Adrenal gland (tissue), 12 donors: Measurements from ENCODE around the gene CMTM3. TPM values are rescaled to one million over a fixed set of nuclear protein-coding genes. Genes with fewer than 3 reads are reported as not detected.

ENCODE experiments used
- DNase-seq, 7 donors: peaks; one replicate each; pipeline ENCODE4 v3.0.0-alpha.2; 2019 to 2020
- H3K27ac ChIP-seq, 5 donors: fragments of 200-600 bp; sonication (generic) in 4 of 5; 1 replicate in 3 of 5; 2 replicates in 2 of 5; pipeline versions ENCODE4 v1.5.1 to v1.8.0; 2016 to 2020; ENCODE audit warnings: mild to moderate bottlenecking in 1 of 5
- H3K27me3 ChIP-seq: fragments of 200-600 bp; 2 replicates; pipeline ENCODE4 v1.8.0; 2021
- H3K36me3 ChIP-seq, 2 donors: fragments of 200-600 bp; replicated peaks in 1 of 2; 1 replicate in 1 of 2; 2 replicates in 1 of 2; pipeline versions ENCODE4 v1.5.1 to v1.8.0; 2018 to 2022
- H3K4me1 ChIP-seq, 2 donors: fragments of 200-600 bp; replicated peaks in 1 of 2; 1 replicate in 1 of 2; 2 replicates in 1 of 2; pipeline versions ENCODE4 v1.5.1 to v1.8.0; 2018 to 2021
- H3K4me3 ChIP-seq, 4 donors: fragments of 200-600 bp; sonication (generic) in 3 of 4; one replicate each; pipeline ENCODE4 v1.5.1; 2016 to 2018
- H3K9me3 ChIP-seq, 3 donors: fragments of 200-600 bp; sonication (generic) in 1 of 3; replicated peaks in 1 of 3; 1 replicate in 2 of 3; 2 replicates in 1 of 3; pipeline versions ENCODE4 v1.5.1 to v1.8.0; 2016 to 2021
- CTCF ChIP-seq, 6 experiments: fragments of 450-650 bp in 4 of 6; fragments of 200-600 bp in 2 of 6; sonication (generic) in 1 of 6; IDR thresholded peaks; 1 replicate in 5 of 6; 2 replicates in 1 of 6; pipeline versions ENCODE4 v1.5.1 to v1.8.0; 2016 to 2021; ENCODE audit warnings: antibody characterized with exemption in 6 of 6, mild to moderate bottlenecking in 2 of 6, moderate library complexity in 1 of 6
- POLR2A ChIP-seq, 2 donors: fragments of 450-650 bp; IDR thresholded peaks; one replicate each; pipeline ENCODE4 v1.6.1; 2017; ENCODE audit warnings: antibody characterized with exemption in 2 of 2, mild to moderate bottlenecking in 2 of 2, moderate library complexity in 1 of 2
- WGBS, 4 donors: extraction: QIAGEN DNeasy Blood & Tissue Kit in 2 of 4; methylation state at CpG; one replicate each; pipeline versions ENCODE4 v1.1.5 to v1.1.7; 2013 to 2017; 5-methylcytosine and 5-hydroxymethylcytosine counted together
- intact Hi-C, 2 donors: fragments of 100-400 bp; cut with DNase I; formaldehyde crosslinking; loops; one replicate each; pipeline versions ENCODE4 v1.14.1 to v1.15.0; 2022 to 2023
- polyA plus RNA-seq, 3 donors: library from polyadenylated mRNA; stranded (reverse); fragments of 200-250 nt in 2 of 3; fragments of 350-450 nt in 1 of 3; fragmentation: Illumina TruSeq in 1 of 3; extraction: RNeasy Lipid Tissue Mini Kit (QIAGEN cat#74804) in 1 of 3; gene quantifications; one replicate each; pipeline ENCODE4 v1.2.3, GENCODE V29; 2013 to 2014
- total RNA-seq, 9 donors: library from RNA; depleted of rRNA in 4 of 9; stranded (reverse); fragments of >200 nt in 4 of 9; fragments of 120-200 nt in 1 of 9; fragmentation: NEBNext Ultra II Directional in 1 of 9; extraction: Animal tissue kit (Norgen Biotek cat#: 25700) in 1 of 9; gene quantifications; one replicate each; pipeline versions ENCODE4 v1.1.0 to v1.2.4, GENCODE V29; 2013 to 2023
- donor health status: healthy with polysubstance abuse.
- donor health status: Bipolar disorder and iron deficiency.
- donor health status: DM: yes; HTN: yes; CAD: no.
- donor health status: DM: no; HTN: no; CAD: no.
- donor health status: DM: no; HTN: no; CAD: no.
- donor health status: DM: yes; HTN: yes; CAD: no.

The CMTM3 gene
- total and polyA plus RNA-seq, 12 donors, result 6.4 to 31.8 (median 24.6) TPM

DNA sequence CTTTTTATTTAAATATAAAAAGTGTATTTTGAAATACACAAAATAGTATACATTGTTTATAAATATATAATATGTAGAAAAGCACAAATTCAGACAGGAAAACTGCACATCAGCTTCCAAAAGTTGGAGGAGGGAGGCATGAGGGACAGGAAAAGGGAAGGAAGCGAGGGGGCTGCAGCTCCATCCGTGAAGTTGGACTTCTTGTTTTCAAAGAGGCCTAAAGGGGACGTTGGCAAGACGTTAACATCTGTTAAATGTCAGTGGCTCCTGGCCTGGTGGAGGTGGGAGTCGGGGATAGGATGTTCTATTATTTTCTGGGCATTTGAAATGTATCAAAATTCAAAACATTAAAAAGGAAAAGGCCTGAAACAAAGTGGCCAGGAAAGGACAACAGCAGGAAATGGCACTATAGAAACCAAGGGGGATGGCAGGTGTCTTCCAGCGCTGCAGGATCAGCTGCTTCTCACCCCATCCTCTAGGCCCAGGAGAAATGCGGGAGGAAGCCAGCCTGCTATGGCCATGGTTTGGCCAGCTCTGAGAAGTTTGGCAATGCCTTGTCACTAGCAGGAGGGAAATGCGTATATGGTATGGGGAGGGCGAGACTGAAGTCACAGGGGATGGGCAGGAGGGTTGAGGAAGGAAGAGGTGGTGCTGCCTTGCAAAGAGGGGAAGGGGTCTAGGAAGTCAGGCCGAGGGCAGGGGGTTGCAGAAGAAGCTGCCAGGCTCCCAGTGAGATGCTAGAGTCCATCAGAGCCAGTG lies 18.8 kb upstream of the CMTM3 start:
- Histone ChIP-seq H3K4me1 (peaks cover 0 to 8% of the 10 kb centered on the region in 2 donors), H3K36me3 (no peaks in the 10 kb centered on the region), H3K27ac (no peak overlapping the region), H3K9me3 (no peaks in the 10 kb centered on the region), H3K4me3 (no peak overlapping the region), H3K27me3 (no peaks in the 10 kb centered on the region)
- TF ChIP-seq CTCF (IDR thresholded peaks at IDR 0.05) (no peak), POLR2A (IDR thresholded peaks at IDR 0.05) (no peak)
- DNase-seq, result peak in 1 of 7 donors; percentile 30
- 61 to 71% (median 68%) methylated on average over 10 of the region's 10 CpGs for WGBS, 4 donors
- intact Hi-C loops, result no loop called here

DNA sequence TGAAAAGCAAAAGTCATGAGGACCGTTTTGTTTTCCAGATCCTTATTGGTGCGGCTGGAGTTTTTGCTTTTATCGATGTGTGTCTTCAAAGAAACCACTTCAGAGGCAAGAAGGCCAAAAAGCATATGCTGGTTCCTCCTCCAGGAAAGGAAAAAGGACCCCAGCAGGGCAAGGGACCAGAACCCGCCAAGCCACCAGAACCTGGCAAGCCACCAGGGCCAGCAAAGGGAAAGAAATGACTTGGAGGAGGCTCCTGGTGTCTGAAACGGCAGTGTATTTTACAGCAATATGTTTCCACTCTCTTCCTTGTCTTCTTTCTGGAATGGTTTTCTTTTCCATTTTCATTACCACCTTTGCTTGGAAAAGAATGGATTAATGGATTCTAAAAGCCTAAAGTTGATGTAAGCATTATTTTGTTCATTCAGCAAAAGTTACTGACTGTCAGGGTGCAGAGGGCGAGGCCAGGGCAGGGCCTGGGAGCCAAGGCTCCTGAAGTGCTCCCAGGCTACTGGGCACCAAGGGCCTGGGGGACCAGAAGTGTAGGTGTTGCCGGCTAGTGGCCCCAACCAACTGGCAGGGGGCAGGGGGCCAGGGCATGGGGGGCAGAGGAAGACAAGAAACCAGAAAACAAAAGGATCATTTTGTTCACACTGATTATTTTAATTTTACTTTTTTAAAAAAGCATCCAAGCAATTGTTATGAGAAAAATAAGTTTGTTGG lies 16.5 kb upstream of the CMTM3 start:
- H3K4me1 ChIP-seq, result peaks cover 0 to 8% of the 10 kb centered on the region in 2 donors
- 69 to 77% (median 75%) methylated on average over 7 of the region's 7 CpGs for WGBS, 4 donors
- H3K4me3 ChIP-seq, result no peak overlapping the region
- H3K27me3 ChIP-seq, result no peaks in the 10 kb centered on the region
- H3K36me3 ChIP-seq, result no peaks in the 10 kb centered on the region
- no peak for TF ChIP-seq CTCF (IDR thresholded peaks at IDR 0.05)
- no peak for TF ChIP-seq POLR2A (IDR thresholded peaks at IDR 0.05)
- no peak for DNase-seq
- no peak overlapping the region for H3K27ac ChIP-seq
- intact Hi-C loops, result no loop called here
- H3K9me3 ChIP-seq, result no peaks in the 10 kb centered on the region

DNA sequence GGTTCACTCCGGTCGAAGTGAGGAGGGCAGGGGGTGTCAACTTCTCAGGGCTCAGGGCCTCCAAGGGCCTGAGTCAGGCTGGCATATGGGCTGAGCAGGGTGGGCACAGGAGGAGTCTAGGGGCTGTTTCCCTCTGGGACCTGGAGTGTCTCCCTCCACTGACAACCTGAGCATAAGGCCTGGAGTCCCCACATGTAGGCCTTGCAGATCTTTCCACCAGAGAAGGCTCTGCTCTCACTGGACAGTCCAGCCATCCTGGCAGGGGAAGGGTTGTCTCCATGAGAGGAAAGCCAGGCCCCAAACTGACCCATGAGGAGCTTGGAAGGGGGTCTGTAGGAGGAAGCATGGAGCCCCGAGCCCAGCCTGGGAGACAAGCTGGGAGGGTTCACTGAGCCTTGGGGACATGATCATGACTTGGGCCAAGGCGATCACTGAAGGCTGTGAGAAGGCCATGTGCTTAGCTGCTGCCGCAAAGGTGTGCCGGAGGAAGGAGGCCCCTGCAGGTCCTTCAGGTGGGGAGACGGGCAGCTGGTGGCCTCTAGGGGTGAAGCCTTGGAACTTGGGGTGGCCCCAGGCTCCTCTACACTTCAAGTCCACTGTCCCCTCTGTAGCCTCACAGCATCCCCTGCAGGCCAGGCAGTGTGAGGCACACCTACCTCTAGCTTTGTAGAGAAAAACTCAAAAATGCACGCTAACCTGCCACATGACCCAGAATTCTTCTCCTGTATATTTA lies 15.4 kb upstream of the CMTM3 start:
- 82 to 96% (median 92%) methylated on average over 4 to 8 of the region's 8 CpGs for WGBS, 4 donors
- H3K27me3 ChIP-seq, result no peaks in the 10 kb centered on the region
- H3K36me3 ChIP-seq, result no peaks in the 10 kb centered on the region
- peak in 4 of 7 donors; percentile 25 to 59 (median 39) for DNase-seq
- peaks cover 0 to 8% of the 10 kb centered on the region in 2 donors for H3K4me1 ChIP-seq
- peak; percentile 13 to 59 (median 54) for TF ChIP-seq CTCF (IDR thresholded peaks at IDR 0.05)
- TF ChIP-seq POLR2A (IDR thresholded peaks at IDR 0.05), result no peak
- H3K4me3 ChIP-seq, result no peak overlapping the region
- H3K27ac ChIP-seq, result no peak overlapping the region
- intact Hi-C loops, result no loop called here
- H3K9me3 ChIP-seq, result no peaks in the 10 kb centered on the region

GRCh38 chr16:66590322-66590721 lies 14.2 kb upstream of the CMTM3 start:
- Histone ChIP-seq H3K36me3 (no peaks in the 10 kb centered on the region), H3K9me3 (no peaks in the 10 kb centered on the region), H3K27ac (no peak overlapping the region), H3K4me1 (peaks cover 0 to 7% of the 10 kb centered on the region in 2 donors), H3K4me3 (no peak overlapping the region), H3K27me3 (no peaks in the 10 kb centered on the region)
- peak in 1 of 7 donors; percentile 7 for DNase-seq
- TF ChIP-seq POLR2A (IDR thresholded peaks at IDR 0.05) (no peak), CTCF (IDR thresholded peaks at IDR 0.05) (no peak)
- intact Hi-C loops, result no loop called here
- 62 to 83% (median 78%) methylated on average over 8 of the region's 8 CpGs for WGBS, 4 donors
